CD4-positive, alpha-beta T cell treated with Interleukin-6 for 4 hours (primary cell): ENCODE measurements around the gene RUSF1.
"Not testable (repeated sequence)": the region's sequence is repeated elsewhere in the genome, so short reads cannot be mapped to it uniquely, and the experiment has no call there.

Source experiments
- DNase-seq: peaks from one replicate; pipeline ENCODE4 v3.0.0-alpha.2; 2020; ENCODE audit warnings: mixed read lengths

The RUSF1 gene

GRCh38 chr16:31485571-31485970 lies 22.6 kb downstream of the RUSF1 start:
- no peak for DNase-seq

- DNase-seq: no peak
Observed at GRCh38 chr16:31484491-31485171, 23.6 kb downstream of the RUSF1 start.

GRCh38 chr16:31484048-31484447 lies 24.1 kb downstream of the RUSF1 start:
- DNase-seq: not testable (repeated sequence)

GRCh38 chr16:31483081-31483480 lies 25.1 kb downstream of the RUSF1 start, which contains the start of gene SLC5A2:
TSS of gene SLC5A2 (plus strand) at chr16:31483123. CDS start at chr16:31483137, 14 bp downstream.
- no peak for DNase-seq

GRCh38 chr16:31480851-31481536 lies 27.2 kb downstream of the RUSF1 start:
- DNase-seq: no peak

- no peak for DNase-seq
Observed at GRCh38 chr16:31479751-31480150, 28.4 kb downstream of the RUSF1 start.

GRCh38 chr16:31478956-31479355 lies 29.2 kb downstream of the RUSF1 start:
- no peak for DNase-seq

- DNase-seq: peak; percentile 66
Observed at GRCh38 chr16:31477220-31478216, 30.7 kb downstream of the RUSF1 start.

GRCh38 chr16:31476303-31477219 lies 31.6 kb downstream of the RUSF1 start:
- DNase-seq: peak; percentile 99

- DNase-seq: peak; percentile 29
Observed at GRCh38 chr16:31475946-31476302, 32.3 kb downstream of the RUSF1 start.

GRCh38 chr16:31474773-31475738 lies 33.1 kb downstream of the RUSF1 start:
- DNase-seq: no peak

- no peak for DNase-seq
Observed at GRCh38 chr16:31474173-31474714, 33.9 kb downstream of the RUSF1 start.

GRCh38 chr16:31473264-31473984 lies 34.8 kb downstream of the RUSF1 start:
- DNase-seq: no peak

- DNase-seq: peak; percentile 38
Observed at GRCh38 chr16:31472709-31473203, 35.4 kb downstream of the RUSF1 start.

GRCh38 chr16:31471875-31472708 lies 36.1 kb downstream of the RUSF1 start, which contains the start of gene TGFB1I1:
TSS of gene TGFB1I1 (plus strand) at chr16:31472152. CDS start at chr16:31472189, 37 bp downstream.
- peak; percentile 22 for DNase-seq

- no peak for DNase-seq
Observed at GRCh38 chr16:31471241-31471874, 36.8 kb downstream of the RUSF1 start.

GRCh38 chr16:31470615-31471014 lies 37.6 kb downstream of the RUSF1 start:
- no peak for DNase-seq

GRCh38 chr16:31467858-31468257 lies 40.3 kb downstream of the RUSF1 start:
- no peak for DNase-seq
